ENCODE measurements around the gene VDAC1. TPM values are rescaled to one million over a fixed set of nuclear protein-coding genes. Genes with fewer than 3 reads are reported as not detected.

VDAC1 gene
- total and polyA plus RNA-seq, 2 donors (not counting 1 experiment from before 2014, with no cell fraction given): 27.8 to 60.7 TPM

DNA sequence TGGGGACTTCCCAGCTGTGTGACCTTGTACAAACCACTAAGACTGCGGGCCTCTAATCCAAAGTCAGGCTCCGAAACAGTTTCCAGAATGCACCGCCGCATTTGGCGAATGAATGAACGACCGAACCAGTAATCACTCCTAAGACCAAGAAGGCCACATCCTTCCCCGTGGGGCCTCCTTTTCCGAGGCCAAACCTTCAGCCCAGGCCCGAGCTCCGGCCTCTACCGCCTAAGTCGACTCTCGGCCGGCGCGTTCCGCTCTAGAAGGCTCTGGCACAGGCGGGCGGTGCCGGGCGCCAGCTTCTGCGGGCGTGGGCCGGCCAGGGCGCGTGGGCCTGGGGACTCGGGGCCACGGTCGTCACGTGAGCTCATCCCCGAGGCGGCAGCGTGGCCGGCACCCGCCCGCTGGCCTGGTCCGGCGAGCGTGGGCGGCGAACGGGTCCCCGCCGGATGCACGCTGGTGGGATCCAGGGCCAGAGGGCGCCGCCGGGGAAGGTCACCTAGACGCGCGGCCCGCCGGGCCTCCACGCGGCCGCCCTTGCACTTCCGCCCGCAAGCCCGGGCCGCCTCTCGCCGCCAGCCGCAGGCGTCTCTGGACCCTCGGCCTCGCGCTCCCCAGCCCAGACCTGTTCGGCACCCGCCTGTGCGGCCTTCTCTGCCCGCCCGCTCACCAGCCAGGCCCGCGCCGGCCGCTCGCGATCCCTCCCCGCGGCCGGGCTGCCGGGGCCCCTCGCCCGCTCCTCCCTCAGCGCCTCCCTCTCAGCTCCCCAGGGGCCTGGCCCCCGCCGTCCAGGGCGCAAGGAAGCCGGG, 754 bp downstream of the VDAC1 start:
- peak overlapping the region; percentile 58 to 95 for H3K27ac ChIP-seq (ENCODE audit: low read length in 2 of 2)
- peak overlapping the region; percentile 64 for H2AFZ ChIP-seq (ENCODE audit: insufficient read depth, low read depth, low read length, poor library complexity, severe bottlenecking)
- ChIA-PET CTCF (interaction anchor here (1.1 to 2.6 kb wide), 7 partner anchors 9 to 581 kb away, joined by 3 to 15 read pairs (median 4); no protein-coding TSS in a partner anchor), POLR2A (interaction anchor here (0.6 to 1.0 kb wide), 2 partner anchors 65 to 898 kb away, joined by 3 to 9 read pairs; no protein-coding TSS in a partner anchor)
- H3K79me2 ChIP-seq (ENCODE audit: control insufficient read depth, insufficient read depth, low read length): peaks cover 51% of the 10 kb centered on the region
- peak overlapping the region; percentile 83 for H3K9ac ChIP-seq (ENCODE audit: low read length)
- DNase-seq (peak; percentile 73), ATAC-seq (ENCODE audit: low read depth) (peak; percentile 14)
- intact Hi-C loops (cut with micrococcal nuclease): loop anchor here (1.0 to 2.0 kb wide), 3 partner anchors 35 to 96 kb away; partner anchors contain the start of gene C5orf15
- peaks cover 2 to 6% of the 10 kb centered on the region in 2 experiments for H3K36me3 ChIP-seq (replicated peaks in 1 of 2; ENCODE audit: control extremely low read depth in 1 of 2, control insufficient read depth in 1 of 2, extremely low read depth in 1 of 2, insufficient read depth in 2 of 2, low read length in 1 of 2)
- peak overlapping the region; percentile 95 for H3K27ac Mint-ChIP-seq
- peak overlapping the region; percentile 91 for H3K4me2 ChIP-seq (replicated peaks; ENCODE audit: low read depth, low read length, poor library complexity, severe bottlenecking)
- no peaks in the 10 kb centered on the region for H3K27me3 ChIP-seq (replicated peaks in 1 of 4; ENCODE audit: control extremely low read depth in 1 of 4, control insufficient read depth in 3 of 4, insufficient read depth in 4 of 4, low read length in 3 of 4)
- peaks cover 41% of the 10 kb centered on the region for H4K20me1 ChIP-seq (ENCODE audit: control insufficient read depth, insufficient read depth, low read length, poor library complexity, severe bottlenecking)
- H3K4me3 ChIP-seq (ENCODE audit: control extremely low read depth in 1 of 5, extremely low read depth in 1 of 5, insufficient read depth in 1 of 5, low read depth in 2 of 5, low read length in 4 of 5): peak overlapping the region; percentile 1 to 87 (median 82)
- under 1% methylated on average over 88 of the region's 90 CpGs for WGBS (ENCODE audit: insufficient coverage)
- H3K9me3 ChIP-seq (ENCODE audit: control extremely low read depth in 1 of 3, control insufficient read depth in 2 of 3, insufficient read depth in 1 of 3, low read length in 2 of 3): no peaks in the 10 kb centered on the region
- H3K4me3 Mint-ChIP-seq: peak overlapping the region; percentile 95
- TF ChIP-seq EZH2 (IDR thresholded peaks at IDR 0.05; ENCODE audit: borderline replicate concordance, insufficient read depth, low read depth, low read length, poor library complexity, severe bottlenecking): no peak
- H3K9me3 Mint-ChIP-seq (ENCODE audit: insufficient read depth): no peaks in the 10 kb centered on the region
- peaks cover 52% of the 10 kb centered on the region for H3K4me1 Mint-ChIP-seq
- H3K27me3 Mint-ChIP-seq: no peaks in the 10 kb centered on the region
- H3K4me1 ChIP-seq (ENCODE audit: control insufficient read depth in 2 of 2, insufficient read depth in 2 of 2, low read length in 2 of 2): peaks cover 17 to 33% of the 10 kb centered on the region in 2 donors

DNA sequence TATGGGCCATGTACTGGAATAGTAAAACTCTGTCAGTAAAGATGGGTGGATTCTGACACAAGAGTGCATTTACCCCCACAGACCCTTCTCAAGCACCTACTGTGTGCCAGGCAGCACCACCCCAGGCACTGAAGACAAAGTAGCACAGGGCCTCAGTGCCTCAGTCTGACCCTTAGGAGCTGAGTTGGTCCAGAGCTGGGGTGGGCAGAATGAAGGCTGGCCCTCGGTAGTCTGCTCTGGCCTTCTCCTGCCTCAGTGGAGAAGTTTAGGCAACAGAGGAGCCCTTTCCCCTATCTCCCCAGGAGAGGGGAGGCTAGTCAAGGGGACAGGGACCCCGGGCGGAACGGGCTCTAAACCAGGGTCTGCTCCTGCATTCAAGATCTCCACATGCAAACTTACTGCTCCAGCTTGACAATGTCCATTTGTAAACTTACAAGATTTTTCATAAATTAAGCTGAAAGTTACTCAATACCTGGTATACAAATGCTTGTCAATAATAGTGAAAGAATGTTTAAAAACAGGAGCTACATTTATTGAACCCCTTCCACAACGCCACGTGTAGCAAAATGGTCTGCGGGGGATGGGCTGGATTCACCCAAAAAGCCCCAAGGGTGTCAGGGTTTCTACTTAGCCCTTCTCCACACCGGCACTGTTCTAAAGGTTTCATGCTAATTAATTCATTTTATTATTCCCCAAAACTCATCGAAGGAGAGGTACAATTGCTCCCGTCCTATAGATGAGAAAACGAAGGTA, 1.5 kb downstream of the VDAC1 start:
- ATAC-seq (ENCODE audit: low read depth) (no peak), DNase-seq (no peak)
- CTCF ChIA-PET: interaction anchor here (1.1 to 2.6 kb wide), 4 partner anchors 10 to 580 kb away, joined by 3 to 15 read pairs (median 6); no protein-coding TSS in a partner anchor
- WGBS (ENCODE audit: insufficient coverage): 25% methylated on average over 5 of the region's 11 CpGs
- no peaks in the 10 kb centered on the region for H3K9me3 ChIP-seq (ENCODE audit: control extremely low read depth in 1 of 3, control insufficient read depth in 2 of 3, insufficient read depth in 1 of 3, low read length in 2 of 3)
- Mint-ChIP-seq H3K4me1 (peaks cover 55% of the 10 kb centered on the region), H3K27ac (peak overlapping the region; percentile 95), H3K27me3 (no peaks in the 10 kb centered on the region), H3K4me3 (peak overlapping the region; percentile 95), H3K9me3 (ENCODE audit: insufficient read depth) (no peaks in the 10 kb centered on the region)
- H3K4me1 ChIP-seq (ENCODE audit: control insufficient read depth in 2 of 2, insufficient read depth in 2 of 2, low read length in 2 of 2): peaks cover 17 to 33% of the 10 kb centered on the region in 2 donors
- intact Hi-C loops (cut with micrococcal nuclease): no loop called here
- POLR2A ChIA-PET: no interaction called here
- H2AFZ ChIP-seq (ENCODE audit: insufficient read depth, low read depth, low read length, poor library complexity, severe bottlenecking): peak overlapping the region; percentile 64
- peaks cover 2 to 6% of the 10 kb centered on the region in 2 experiments for H3K36me3 ChIP-seq (replicated peaks in 1 of 2; ENCODE audit: control extremely low read depth in 1 of 2, control insufficient read depth in 1 of 2, extremely low read depth in 1 of 2, insufficient read depth in 2 of 2, low read length in 1 of 2)
- peak overlapping the region; percentile 1 to 87 (median 82) for H3K4me3 ChIP-seq (ENCODE audit: control extremely low read depth in 1 of 5, extremely low read depth in 1 of 5, insufficient read depth in 1 of 5, low read depth in 2 of 5, low read length in 4 of 5)
- peaks cover 46% of the 10 kb centered on the region for H4K20me1 ChIP-seq (ENCODE audit: control insufficient read depth, insufficient read depth, low read length, poor library complexity, severe bottlenecking)
- H3K27me3 ChIP-seq (replicated peaks in 1 of 4; ENCODE audit: control extremely low read depth in 1 of 4, control insufficient read depth in 3 of 4, insufficient read depth in 4 of 4, low read length in 3 of 4): no peaks in the 10 kb centered on the region
- peak overlapping the region; percentile 91 for H3K4me2 ChIP-seq (replicated peaks; ENCODE audit: low read depth, low read length, poor library complexity, severe bottlenecking)
- no peak for TF ChIP-seq EZH2 (IDR thresholded peaks at IDR 0.05; ENCODE audit: borderline replicate concordance, insufficient read depth, low read depth, low read length, poor library complexity, severe bottlenecking)
- TF ChIP-seq, protein P1, sequence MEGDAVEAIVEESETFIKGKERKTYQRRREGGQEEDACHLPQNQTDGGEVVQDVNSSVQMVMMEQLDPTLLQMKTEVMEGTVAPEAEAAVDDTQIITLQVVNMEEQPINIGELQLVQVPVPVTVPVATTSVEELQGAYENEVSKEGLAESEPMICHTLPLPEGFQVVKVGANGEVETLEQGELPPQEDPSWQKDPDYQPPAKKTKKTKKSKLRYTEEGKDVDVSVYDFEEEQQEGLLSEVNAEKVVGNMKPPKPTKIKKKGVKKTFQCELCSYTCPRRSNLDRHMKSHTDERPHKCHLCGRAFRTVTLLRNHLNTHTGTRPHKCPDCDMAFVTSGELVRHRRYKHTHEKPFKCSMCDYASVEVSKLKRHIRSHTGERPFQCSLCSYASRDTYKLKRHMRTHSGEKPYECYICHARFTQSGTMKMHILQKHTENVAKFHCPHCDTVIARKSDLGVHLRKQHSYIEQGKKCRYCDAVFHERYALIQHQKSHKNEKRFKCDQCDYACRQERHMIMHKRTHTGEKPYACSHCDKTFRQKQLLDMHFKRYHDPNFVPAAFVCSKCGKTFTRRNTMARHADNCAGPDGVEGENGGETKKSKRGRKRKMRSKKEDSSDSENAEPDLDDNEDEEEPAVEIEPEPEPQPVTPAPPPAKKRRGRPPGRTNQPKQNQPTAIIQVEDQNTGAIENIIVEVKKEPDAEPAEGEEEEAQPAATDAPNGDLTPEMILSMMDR (IDR thresholded peaks at IDR 0.05): no peak
- peaks cover 59% of the 10 kb centered on the region for H3K79me2 ChIP-seq (ENCODE audit: control insufficient read depth, insufficient read depth, low read length)
- peak overlapping the region; percentile 58 to 95 for H3K27ac ChIP-seq (ENCODE audit: low read length in 2 of 2)
- H3K9ac ChIP-seq (ENCODE audit: low read length): peak overlapping the region; percentile 83
